ENCODE measurements around the gene ASIC4. TPM values are rescaled to one million over a fixed set of nuclear protein-coding genes. Genes with fewer than 3 reads are reported as not detected.

ASIC4 gene
- total and polyA plus RNA-seq, 2 of the 13 experiments (the other 11 are each of a cell fraction or from before 2014, with no cell fraction given), result 0.03 TPM; not detected in 1

DNA sequence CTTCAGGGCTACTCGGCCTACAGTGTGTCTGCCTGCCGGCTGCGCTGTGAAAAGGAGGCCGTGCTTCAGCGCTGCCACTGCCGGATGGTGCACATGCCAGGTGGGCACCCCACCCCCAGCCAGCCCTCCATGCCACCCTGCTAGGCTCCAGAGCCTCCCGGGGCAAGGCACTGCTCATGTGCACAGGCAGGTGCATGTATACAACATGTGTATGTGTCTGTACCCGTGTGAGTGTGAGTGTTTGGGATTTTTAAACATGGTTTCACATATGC lies 18.0 kb downstream of the ASIC4 start:
- CTCF ChIA-PET (ENCODE audit: low intra/inter-chr PET ratio, low total read pairs), result interaction anchor here (5.4 kb wide), 1 partner anchor 36 kb away, joined by 53 read pairs; a partner anchor contains a TSS
- no peak overlapping the region for H3K4me2 ChIP-seq (ENCODE audit: low read depth, low read length)
- no peak overlapping the region for H2AFZ ChIP-seq (ENCODE audit: low read length)
- no peaks in the 10 kb centered on the region for H3K36me3 ChIP-seq (replicated peaks in 1 of 2; ENCODE audit: control insufficient read depth in 1 of 2, insufficient read depth in 2 of 2, low read length in 2 of 2)
- no peak for DNase-seq (ENCODE audit: low spot score)
- no peak overlapping the region for H3K4me3 ChIP-seq (replicated peaks in 1 of 3; ENCODE audit: insufficient read depth in 1 of 3, low read depth in 2 of 3, low read length in 3 of 3)
- H3K27me3 ChIP-seq (ENCODE audit: control insufficient read depth in 1 of 2, insufficient read depth in 2 of 2, low read length in 2 of 2), result peaks cover 18 to 88% of the 10 kb centered on the region in 2 experiments; a peak in 4 of 5 replicates
- intact Hi-C loops (cut with micrococcal nuclease; ENCODE audit: unreplicated experiment), result loop anchor here (10.0 kb wide), 1 partner anchor 238 kb away; no protein-coding TSS in a partner anchor
- POLR2A ChIA-PET, result no interaction called here
- in situ Hi-C loops (cut with HindIII; ENCODE audit: extremely low pct_ligation_motif_present, low pct_unique_long_range_greater_than_20kb), result loop anchor here (5.0 kb wide), 2 partner anchors 40 to 130 kb away; no protein-coding TSS in a partner anchor
- no peak overlapping the region for H3K9ac ChIP-seq (ENCODE audit: insufficient read depth, low read depth, low read length)
- no peaks in the 10 kb centered on the region for H3K79me2 ChIP-seq (ENCODE audit: insufficient read depth, low read length)
- ATAC-seq, result no peak
- BruUV-seq (replicated peaks), result no TSS peak
- FAIRE-seq, result no peak
- 27% methylated on average over 5 of the region's 8 CpGs for WGBS (ENCODE audit: low lambda C conversion rate)
- H3K4me1 ChIP-seq (ENCODE audit: insufficient read depth, low read length), result peaks cover 11% of the 10 kb centered on the region
- peaks cover under 1% of the 10 kb centered on the region; the same call in 1 of the 2 replicates for H4K20me1 ChIP-seq (ENCODE audit: insufficient read depth, low read length)
- H3K27ac ChIP-seq (ENCODE audit: extremely low read length, insufficient read depth, low read length), result no peak overlapping the region
- H3K9me3 ChIP-seq (ENCODE audit: low read length), result no peaks in the 10 kb centered on the region
- no peak for TF ChIP-seq ZNF737 (CRISPR knock-in tag; IDR thresholded peaks at IDR 0.05; ENCODE audit: borderline replicate concordance)
- TF ChIP-seq RAD51 (IDR thresholded peaks at IDR 0.05; ENCODE audit: borderline replicate concordance), result no peak
- TF ChIP-seq MXI1 (IDR thresholded peaks at IDR 0.05; ENCODE audit: borderline replicate concordance, low read depth, low read length), result no peak
- TF ChIP-seq CCDC6 (CRISPR knock-in tag; IDR thresholded peaks at IDR 0.05), result no peak
- TF ChIP-seq SOX6 (IDR thresholded peaks at IDR 0.05), result no peak
- no peak for TF ChIP-seq SOX6 (CRISPR knock-in tag; IDR thresholded peaks at IDR 0.05)
- no peak for TF ChIP-seq ZKSCAN5 (CRISPR knock-in tag; IDR thresholded peaks at IDR 0.05)
- no peak for TF ChIP-seq ZBTB8A (CRISPR knock-in tag; IDR thresholded peaks at IDR 0.05; ENCODE audit: borderline replicate concordance, low read depth)
- TF ChIP-seq PAF1 (CRISPR knock-in tag; IDR thresholded peaks at IDR 0.05), result no peak
- no peak for TF ChIP-seq TFDP1 (CRISPR knock-in tag; IDR thresholded peaks at IDR 0.05; ENCODE audit: borderline replicate concordance)
- TF ChIP-seq PRDM4 (CRISPR knock-in tag; IDR thresholded peaks at IDR 0.05; ENCODE audit: borderline replicate concordance), result no peak
- no peak for TF ChIP-seq GTF2F1 (IDR thresholded peaks at IDR 0.05; ENCODE audit: low read length)
- TF ChIP-seq E2F1 (CRISPR knock-in tag; IDR thresholded peaks at IDR 0.05), result no peak
- TF ChIP-seq ZNF160 (CRISPR knock-in tag; IDR thresholded peaks at IDR 0.05), result no peak
- no peak for TF ChIP-seq HCFC1 (IDR thresholded peaks at IDR 0.05; ENCODE audit: low read depth, low read length)

All from HepG2 (cell line).